Middle frontal gyrus (tissue), 1 donor: ENCODE data around the gene IL4I1.

Experiments used
- DNase-seq: peaks from one replicate; pipeline ENCODE4 v3.0.0-alpha.2; 2015; ENCODE audit warnings: low spot score; ENCODE audit errors: extremely low spot score

Gene IL4I1

GRCh38 chr19:49864890-49865289 lies 31.8 kb downstream of the IL4I1 start:
- DNase-seq, result no peak

- no peak for DNase-seq
Observed at GRCh38 chr19:49863935-49864320, 32.8 kb downstream of the IL4I1 start.

DNA sequence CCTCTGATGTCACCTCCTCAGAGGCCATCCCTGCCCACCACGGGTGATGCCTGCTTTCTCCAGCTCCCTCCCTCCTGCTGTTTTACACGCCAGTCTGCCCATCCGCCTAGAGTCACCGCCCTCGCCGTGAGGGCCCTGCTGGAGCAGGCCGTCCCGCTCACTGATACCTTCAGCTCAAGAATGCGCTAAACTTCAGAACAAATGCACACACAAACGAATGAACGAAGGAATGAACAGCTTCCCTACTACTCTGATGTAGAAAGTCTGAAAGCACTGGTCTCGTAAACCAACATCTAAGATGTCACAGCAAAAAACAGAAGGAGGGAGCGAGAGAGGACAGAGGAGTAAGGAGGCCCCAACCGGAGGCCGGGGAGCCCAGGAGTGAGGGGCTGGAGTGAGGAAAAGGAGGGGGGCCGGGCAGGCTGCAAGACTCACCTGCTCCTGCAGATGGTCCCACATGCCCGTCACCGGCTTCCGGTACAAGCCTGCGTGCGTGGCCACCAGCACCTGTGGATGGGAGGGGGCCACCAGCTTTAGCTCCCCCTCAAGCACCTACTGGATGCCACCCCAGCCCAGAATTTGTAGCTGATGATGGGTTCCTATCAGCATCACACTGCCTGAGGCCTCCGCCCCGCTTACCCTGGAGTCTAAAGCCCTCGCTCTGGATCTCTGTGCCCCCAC lies 33.3 kb downstream of the IL4I1 start:
- no peak for DNase-seq

GRCh38 chr19:49862391-49863253 lies 34.1 kb downstream of the IL4I1 start:
- no peak for DNase-seq

GRCh38 chr19:49861541-49862378 lies 34.9 kb downstream of the IL4I1 start:
- no peak for DNase-seq

- no peak for DNase-seq
Observed at GRCh38 chr19:49861107-49861506, 35.6 kb downstream of the IL4I1 start.

DNA sequence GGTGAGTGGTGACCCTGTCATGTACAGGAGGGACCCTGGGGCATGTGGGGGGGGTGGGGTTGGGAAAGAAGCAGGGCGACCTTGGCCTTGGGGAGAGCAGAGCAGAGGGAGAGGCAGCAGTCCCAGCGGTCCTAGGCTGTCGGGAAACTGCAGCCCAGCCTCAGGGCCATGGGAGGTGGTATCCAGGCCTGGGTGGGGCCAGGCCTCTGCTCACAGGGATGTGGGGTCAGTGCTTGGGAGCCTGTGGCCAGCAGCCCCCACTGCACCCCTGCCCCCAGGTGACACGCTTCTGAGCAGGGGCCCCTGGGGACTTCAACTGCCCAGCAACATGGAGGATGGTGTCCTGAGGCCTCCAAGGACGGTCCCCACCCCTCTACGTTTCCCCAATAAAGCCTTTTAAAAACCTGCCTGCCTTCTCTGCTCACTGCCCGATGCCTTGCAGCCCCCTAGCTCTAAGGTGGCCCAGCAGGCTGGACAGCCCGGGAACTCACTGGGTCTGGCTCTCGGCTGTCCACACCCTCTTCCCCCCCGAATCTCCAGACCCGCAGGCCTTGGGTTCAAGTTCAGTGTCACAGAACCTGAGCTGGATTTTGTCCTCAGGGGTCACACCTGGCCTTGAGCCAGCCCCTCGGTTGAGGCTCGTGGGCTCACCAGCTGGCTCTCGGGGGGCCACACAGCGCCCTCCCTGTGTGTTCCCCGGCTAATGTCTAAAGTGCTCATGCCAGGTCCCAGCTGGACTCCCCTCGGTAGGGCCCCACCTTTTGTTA lies 36.2 kb downstream of the IL4I1 start:
- no peak for DNase-seq

DNA sequence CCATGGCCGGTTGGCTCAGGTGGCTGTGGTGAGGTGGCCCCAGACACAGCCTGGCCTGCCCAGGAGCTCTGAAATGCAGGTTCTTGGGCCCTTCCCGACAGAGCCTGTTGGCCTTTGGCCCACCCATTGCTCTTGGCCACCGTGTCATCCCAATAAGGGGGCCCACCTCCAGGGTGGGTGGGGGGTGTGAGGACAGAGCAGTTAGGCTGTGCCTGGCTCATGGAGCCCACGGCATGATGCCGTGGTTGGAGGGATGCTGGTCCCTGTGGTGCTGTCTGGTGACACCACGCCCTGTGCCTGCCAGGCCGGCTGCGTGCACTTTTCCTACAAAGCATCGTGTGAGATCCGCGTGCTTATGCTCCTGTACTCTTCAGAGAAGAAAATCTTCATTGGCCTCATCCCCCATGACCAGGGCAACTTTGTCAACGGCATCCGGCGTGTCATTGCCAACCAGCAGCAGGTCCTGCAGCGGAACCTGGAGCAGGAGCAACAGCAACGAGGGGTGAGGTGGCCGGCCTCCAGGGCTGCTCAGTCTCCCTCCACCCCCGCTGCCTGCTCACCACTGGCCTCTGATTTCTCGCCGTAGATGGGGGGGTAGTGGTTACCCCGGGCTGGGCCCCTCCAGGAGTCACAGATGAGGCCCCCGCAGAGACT lies 36.9 kb downstream of the IL4I1 start:
- DNase-seq, result no peak

DNA sequence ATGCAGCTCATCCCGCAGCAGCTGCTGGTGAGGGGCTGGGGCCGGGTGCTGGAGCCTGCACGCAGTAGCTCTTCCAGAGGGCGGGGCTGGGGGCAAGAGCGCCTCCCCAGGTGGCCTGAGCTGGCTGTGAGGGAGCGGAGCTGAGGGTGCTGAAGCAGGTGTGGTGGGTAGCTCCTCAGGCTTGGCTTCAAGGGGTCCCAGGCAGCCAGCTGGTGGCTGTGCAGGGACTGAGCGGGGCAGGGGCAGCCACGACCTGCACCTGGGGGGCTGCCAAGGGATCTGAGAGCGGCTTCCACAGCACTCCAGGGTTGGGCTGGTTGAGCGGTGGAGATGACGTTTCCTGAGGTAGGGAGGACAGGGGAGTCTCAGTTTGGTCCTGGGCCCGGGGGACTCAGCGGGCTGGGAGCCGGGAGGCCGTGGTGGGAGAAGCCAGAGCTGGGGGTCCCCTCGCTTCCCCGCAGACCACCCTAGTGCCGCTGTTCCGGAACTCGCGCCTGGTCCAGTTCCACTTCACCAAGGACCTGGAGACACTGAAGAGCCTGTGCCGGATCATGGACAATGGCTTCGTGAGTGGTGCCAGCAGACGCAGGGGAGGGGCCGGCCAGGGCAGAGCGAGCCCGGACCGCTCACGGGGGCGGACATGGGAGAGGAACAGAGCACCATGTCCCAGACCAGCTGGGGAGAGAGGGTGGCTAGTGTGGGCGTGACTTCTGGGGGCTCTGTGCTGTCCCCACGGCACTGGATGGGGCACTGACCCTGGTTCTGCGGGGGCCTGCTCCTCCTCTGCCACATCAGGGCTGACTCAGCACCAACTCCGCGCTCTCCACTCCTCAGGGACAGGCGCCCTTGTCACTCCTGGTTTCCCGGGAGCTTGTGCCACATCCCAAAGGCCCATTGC lies 38.4 kb downstream of the IL4I1 start:
- no peak for DNase-seq

DNA sequence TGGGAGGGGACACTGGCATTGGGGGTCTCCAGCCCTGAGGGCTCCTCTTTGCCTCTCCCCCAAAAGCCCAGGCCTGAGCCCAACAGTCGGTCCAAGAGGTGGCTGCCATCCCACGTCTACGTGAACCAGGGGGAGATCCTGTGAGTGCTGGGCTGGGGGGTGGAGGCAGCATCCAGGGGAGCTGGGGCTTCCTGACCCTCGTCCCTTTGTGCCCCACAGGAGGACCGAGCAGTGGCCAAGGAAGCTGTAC lies 38.9 kb downstream of the IL4I1 start:
- no peak for DNase-seq

DNA sequence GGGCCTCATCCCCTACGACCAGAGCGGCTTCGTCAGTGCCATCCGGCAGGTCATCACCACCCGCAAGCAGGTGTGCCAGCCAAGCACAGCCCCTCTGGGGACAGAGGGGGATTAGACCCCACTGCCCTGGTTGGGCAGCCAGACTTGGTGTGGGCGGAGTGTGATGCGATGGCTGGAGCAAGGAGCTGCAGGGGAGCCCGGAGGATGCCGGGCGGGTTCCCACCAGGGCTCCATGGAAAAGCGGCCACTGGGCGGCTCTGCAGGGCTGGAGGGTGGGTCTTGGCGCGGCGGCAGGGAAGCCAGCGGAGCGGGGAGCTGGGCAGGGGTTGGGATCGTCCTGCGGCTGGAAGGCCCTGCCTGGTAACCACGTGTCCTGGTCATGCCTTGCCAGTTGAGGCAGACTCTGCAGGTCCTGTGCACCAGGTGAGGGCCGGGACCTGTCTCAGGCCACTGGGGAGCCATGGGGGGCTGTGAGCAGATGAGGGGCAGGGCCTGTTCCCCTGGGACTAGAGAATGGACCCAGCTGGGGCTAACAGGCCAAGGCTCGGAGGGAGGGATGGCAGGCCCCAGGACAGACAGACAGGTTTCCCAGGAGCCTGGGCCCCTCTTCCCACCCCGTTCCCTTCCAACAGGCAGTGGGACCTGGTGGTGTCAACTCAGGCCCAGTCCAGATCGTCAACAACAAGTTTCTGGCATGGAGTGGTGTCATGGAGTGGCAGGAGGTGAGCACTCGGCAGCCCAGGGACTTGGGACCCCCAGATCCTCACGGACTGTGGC lies 39.4 kb downstream of the IL4I1 start:
- DNase-seq, result no peak

GRCh38 chr19:49856574-49857021 lies 40.1 kb downstream of the IL4I1 start:
- no peak for DNase-seq

DNA sequence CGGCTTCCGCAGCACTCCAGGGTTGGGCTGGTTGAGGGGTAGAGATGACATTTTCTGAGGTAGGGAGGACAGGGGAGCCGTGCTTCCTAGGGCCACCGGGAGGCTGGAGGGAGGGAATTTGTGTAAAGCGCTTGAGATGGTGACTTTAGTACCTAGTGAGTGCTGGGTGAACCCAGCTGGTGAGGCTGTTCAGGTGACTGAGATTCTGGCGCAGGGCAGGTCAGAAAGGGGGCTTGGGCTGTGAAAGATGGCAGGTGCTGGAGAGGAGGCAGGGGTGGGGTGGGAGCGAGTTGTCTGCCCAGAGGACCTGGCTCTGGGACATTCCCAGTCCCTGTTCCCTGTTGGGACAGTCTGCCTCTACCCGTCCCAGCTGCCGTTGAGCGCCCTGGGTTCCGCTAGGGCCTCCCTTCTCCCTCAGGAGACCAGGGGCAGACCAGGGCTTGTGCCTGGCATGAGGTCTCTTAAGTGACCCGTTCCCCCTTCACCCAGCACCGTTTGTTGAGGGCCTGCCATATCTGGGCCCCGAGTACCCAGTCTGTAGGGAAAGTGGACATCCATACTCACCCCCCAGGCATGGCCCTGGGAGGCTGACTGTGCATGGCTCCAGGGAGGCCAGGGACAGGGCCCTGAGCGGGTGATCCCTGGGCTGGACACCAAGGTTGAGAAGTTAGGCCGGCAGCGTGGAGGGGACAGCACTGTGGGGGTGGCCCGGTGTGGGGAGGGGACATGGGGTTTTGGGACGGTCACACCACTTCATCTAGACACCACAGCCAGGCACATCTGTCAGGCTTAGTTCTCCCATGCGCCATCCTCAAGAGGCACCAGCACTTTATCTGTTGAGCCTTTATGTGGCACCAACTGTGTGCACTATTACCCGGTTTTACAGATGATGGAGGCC lies 40.8 kb downstream of the IL4I1 start:
- DNase-seq, result no peak

- no peak for DNase-seq
Observed at GRCh38 chr19:49855277-49855675, 41.4 kb downstream of the IL4I1 start.

- DNase-seq, result no peak
Observed at GRCh38 chr19:49854378-49855263, 42.1 kb downstream of the IL4I1 start.

DNA sequence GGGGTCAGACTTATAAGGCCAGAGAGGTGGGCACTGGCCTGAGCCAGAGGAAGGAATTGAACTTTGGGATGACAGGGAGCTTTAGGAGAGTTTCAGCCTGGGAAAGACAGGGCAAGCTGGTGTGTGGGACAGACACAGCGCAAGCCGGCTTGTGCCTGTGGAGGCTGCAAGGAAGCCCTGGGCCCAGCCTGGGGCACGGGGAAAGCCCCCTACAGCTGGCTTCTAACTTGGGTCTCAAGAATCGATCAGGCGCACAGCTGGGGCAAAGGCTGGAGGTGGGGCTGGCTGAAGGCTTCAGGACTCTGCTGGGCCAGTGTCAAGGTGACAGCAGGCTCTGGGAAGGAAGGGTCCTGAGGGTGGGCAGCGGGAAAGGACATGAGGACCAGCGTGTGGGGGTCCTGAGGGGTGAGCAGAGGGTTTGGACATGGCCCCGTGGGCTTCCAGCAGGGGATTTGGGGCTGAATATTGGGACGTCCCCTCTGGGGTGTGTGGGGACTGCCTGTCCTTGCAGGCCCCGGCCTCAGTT lies 42.8 kb downstream of the IL4I1 start:
- DNase-seq, result no peak

DNA sequence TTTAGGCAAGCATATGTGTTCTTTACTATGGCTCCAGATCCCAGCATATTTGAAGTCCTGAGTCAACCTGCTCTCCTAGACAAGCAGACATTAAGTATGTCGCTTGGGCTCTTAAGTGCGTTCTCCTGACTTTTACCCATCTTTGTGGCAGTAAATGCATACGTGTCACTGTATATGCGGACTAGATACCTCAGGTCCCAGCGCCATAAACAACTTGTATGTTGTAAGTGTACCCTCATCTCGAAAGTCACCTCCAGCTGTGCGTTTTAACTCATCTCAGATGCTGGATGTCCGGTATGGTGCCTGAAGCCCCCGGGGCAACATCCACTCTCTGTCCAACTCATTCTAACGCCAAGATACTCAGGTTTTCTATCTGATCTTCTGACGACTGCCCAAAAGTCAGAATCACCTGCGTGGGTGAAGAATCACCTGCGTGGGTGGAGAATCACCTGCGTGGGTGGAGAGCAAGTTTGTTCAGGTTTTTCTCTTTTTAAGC lies 44.0 kb downstream of the IL4I1 start:
- no peak for DNase-seq
